ENCODE results near the gene ERBB2. TPM values are rescaled to one million over a fixed set of nuclear protein-coding genes. Genes with fewer than 3 reads are reported as not detected.
A peak's percentile ranks its signal among the peaks of the same experiment; 100 is the strongest.

ERBB2 gene
- total RNA-seq, 1 experiment from 2014 or later, result 4,830 TPM

GRCh38 chr17:39661744-39662541, 37.9 kb upstream of the ERBB2 start:
- no peak for TF ChIP-seq CTCF (IDR thresholded peaks at IDR 0.05; ENCODE audit: unreplicated experiment)
- intact Hi-C loops (cut with micrococcal nuclease; ENCODE audit: unreplicated experiment), result loop anchor here (2.0 kb wide), 2 partner anchors 25 to 319 kb away; partner anchors contain the start of genes PSMD3 and STARD3
- CTCF ChIA-PET, result interaction anchor here (0.6 to 161.2 kb wide), 16 partner anchors 41 to 451 kb away, joined by 3 to 42089 read pairs (median 6); partner anchors contain the start of genes ERBB2, GRB7, GSDMA and GSDMB
- BruUV-seq (replicated peaks), result no TSS peak
- Mint-ChIP-seq H3K4me1 (ENCODE audit: low read depth, unreplicated experiment) (peaks cover 47% of the 10 kb centered on the region), H3K9me3 (ENCODE audit: low read depth, unreplicated experiment) (no peaks in the 10 kb centered on the region), H3K4me3 (ENCODE audit: low read depth, unreplicated experiment) (no peak overlapping the region), H3K36me3 (ENCODE audit: insufficient read depth, unreplicated experiment) (peaks cover 98% of the 10 kb centered on the region), H3K27me3 (ENCODE audit: unreplicated experiment) (peaks cover 19% of the 10 kb centered on the region), H3K27ac (ENCODE audit: unreplicated experiment) (no peak overlapping the region)
- no peak for DNase-seq

GRCh38 chr17:39662551-39663339, 37.1 kb upstream of the ERBB2 start:
- peaks cover 51% of the 10 kb centered on the region for H3K4me1 Mint-ChIP-seq (ENCODE audit: low read depth, unreplicated experiment)
- intact Hi-C loops (cut with micrococcal nuclease; ENCODE audit: unreplicated experiment), result loop anchor here (1.0 to 2.0 kb wide), 3 partner anchors 25 to 318 kb away; partner anchors contain the start of genes PSMD3 and STARD3
- no peak for TF ChIP-seq CTCF (IDR thresholded peaks at IDR 0.05; ENCODE audit: unreplicated experiment)

GRCh38 chr17:39663340-39663687, 36.5 kb upstream of the ERBB2 start:
- Mint-ChIP-seq H3K4me3 (ENCODE audit: low read depth, unreplicated experiment) (peak overlapping the region; percentile 28), H3K4me1 (ENCODE audit: low read depth, unreplicated experiment) (peaks cover 54% of the 10 kb centered on the region), H3K27me3 (ENCODE audit: unreplicated experiment) (peaks cover 33% of the 10 kb centered on the region), H3K27ac (ENCODE audit: unreplicated experiment) (peak overlapping the region; percentile 8), H3K9me3 (ENCODE audit: low read depth, unreplicated experiment) (no peaks in the 10 kb centered on the region), H3K36me3 (ENCODE audit: insufficient read depth, unreplicated experiment) (peaks cover 97% of the 10 kb centered on the region)
- DNase-seq, result no peak
- no peak for TF ChIP-seq CTCF (IDR thresholded peaks at IDR 0.05; ENCODE audit: unreplicated experiment)
- CTCF ChIA-PET, result interaction anchor here (0.5 to 161.2 kb wide), 22 partner anchors 43 to 1357 kb away, joined by 3 to 42089 read pairs (median 6); partner anchors contain the start of genes ERBB2, GRB7, GSDMA and GSDMB
- no TSS peak for BruUV-seq (replicated peaks)
- intact Hi-C loops (cut with micrococcal nuclease; ENCODE audit: unreplicated experiment), result loop anchor here (1.0 to 2.0 kb wide), 3 partner anchors 24 to 317 kb away; partner anchors contain the start of genes PSMD3 and STARD3

More at GRCh38 chr17:39662551-39663339, 37.1 kb upstream of the ERBB2 start:
- Mint-ChIP-seq H3K27ac (ENCODE audit: unreplicated experiment) (peak overlapping the region; percentile 8), H3K27me3 (ENCODE audit: unreplicated experiment) (peaks cover 27% of the 10 kb centered on the region), H3K36me3 (ENCODE audit: insufficient read depth, unreplicated experiment) (peaks cover 97% of the 10 kb centered on the region), H3K9me3 (ENCODE audit: low read depth, unreplicated experiment) (no peaks in the 10 kb centered on the region), H3K4me3 (ENCODE audit: low read depth, unreplicated experiment) (peak overlapping the region; percentile 2)
- DNase-seq, result peak; percentile 98
- CTCF ChIA-PET, result interaction anchor here (0.6 to 161.2 kb wide), 18 partner anchors 42 to 451 kb away, joined by 3 to 42089 read pairs (median 8); partner anchors contain the start of genes ERBB2, GRB7, GSDMA and GSDMB
- TSS peak; percentile 72 for BruUV-seq (replicated peaks)

Measured in Calu3 (cell line).